A673 (cell line): ENCODE data around the gene GRIK3.

Source experiments
- CTCF ChIP-seq: fragments of 300-800, 200-600 bp; sonication (generic); conservative IDR thresholded peaks from 2 replicates; pipeline ENCODE4 v1.5.1; 2017; ENCODE audit warnings: low read depth, mild to moderate bottlenecking, antibody characterized with exemption, low read length, moderate library complexity, mixed read lengths
- EZH2 ChIP-seq: fragments of 200-600 bp; sonication (generic); IDR thresholded peaks from 2 replicates; pipeline ENCODE4 v1.6.1; 2017; ENCODE audit warnings: borderline replicate concordance, low read depth, mild to moderate bottlenecking, mixed read lengths, antibody characterized with exemption, low read length; ENCODE audit not compliant: poor library complexity, severe bottlenecking

GRCh38 chr1:36922071-36922470 lies 112.2 kb downstream of the GRIK3 start:
- TF ChIP-seq CTCF (no peak), EZH2 (no peak)
